ENCODE data around the gene OPCML.

GRCh38 chr11:132848336-132848735, 684.0 kb downstream of the OPCML start:
- no peak for TF ChIP-seq RAD21 (IDR thresholded peaks at IDR 0.05)
- TF ChIP-seq FOXA1 (IDR thresholded peaks at IDR 0.05): no peak
- no peak for TF ChIP-seq CTCF (IDR thresholded peaks at IDR 0.05; ENCODE audit: low read depth, low read length, missing input control)
- TF ChIP-seq ATF3 (IDR thresholded peaks at IDR 0.05): no peak
- no peak for TF ChIP-seq HNF4G (IDR thresholded peaks at IDR 0.05)
- TF ChIP-seq JUND (IDR thresholded peaks at IDR 0.05): no peak
- no peak for TF ChIP-seq GABPA (IDR thresholded peaks at IDR 0.05 in 1 of 2, conservative IDR thresholded peaks at IDR 0.05 in 1 of 2)
- TF ChIP-seq TAF1 (conservative IDR thresholded peaks at IDR 0.05): no peak
- no peak for TF ChIP-seq REST (IDR thresholded peaks at IDR 0.05)
- TF ChIP-seq ZBTB33 (IDR thresholded peaks at IDR 0.05): no peak
